ENCODE data around the gene SNRK.
A peak's percentile ranks its signal among the peaks of the same experiment; 100 is the strongest.

SNRK gene

DNA sequence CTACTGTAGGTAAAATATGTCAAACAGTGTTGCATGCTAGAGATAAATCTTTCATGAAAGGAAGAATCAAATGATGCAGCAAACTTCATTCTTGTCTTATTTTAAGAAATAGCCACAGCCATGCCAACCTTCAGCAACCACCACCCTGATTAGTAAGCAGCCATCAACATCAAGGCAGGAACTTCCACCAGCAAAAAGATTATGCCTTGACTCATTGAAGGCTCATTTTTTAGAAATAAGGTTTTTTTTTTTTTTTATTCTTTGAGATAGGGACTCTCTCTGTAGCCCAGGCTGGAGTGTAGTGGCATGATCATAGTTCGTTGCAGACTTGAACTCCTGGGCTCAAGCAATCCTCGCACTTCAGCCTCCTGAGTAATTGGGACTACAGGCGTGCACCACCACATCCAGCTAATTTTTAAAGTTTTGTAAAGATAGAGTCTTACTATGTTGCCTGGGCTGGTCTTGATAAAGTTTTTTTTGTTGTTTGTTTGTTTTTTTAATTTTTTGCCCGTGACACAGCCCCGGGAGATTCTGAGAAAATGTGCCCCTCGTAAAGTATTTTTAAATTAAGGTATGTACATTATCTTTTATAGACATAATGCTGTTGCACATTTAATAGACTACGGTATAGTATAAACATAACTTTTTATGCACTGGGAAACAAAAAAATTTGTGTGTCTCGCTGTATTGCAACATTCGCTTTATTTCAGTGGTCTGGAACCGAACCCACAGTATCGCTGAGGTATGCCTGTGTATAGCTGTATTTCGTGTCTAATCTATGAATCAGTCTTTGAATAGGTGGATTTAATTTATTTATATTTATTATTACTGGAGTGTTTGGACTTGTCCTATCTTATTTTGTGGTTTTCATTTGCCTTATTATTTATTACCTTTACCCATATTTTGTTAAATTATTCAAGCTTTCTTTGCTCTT lies 23.3 kb downstream of the SNRK start:
- no peak for DNase-seq

DNA sequence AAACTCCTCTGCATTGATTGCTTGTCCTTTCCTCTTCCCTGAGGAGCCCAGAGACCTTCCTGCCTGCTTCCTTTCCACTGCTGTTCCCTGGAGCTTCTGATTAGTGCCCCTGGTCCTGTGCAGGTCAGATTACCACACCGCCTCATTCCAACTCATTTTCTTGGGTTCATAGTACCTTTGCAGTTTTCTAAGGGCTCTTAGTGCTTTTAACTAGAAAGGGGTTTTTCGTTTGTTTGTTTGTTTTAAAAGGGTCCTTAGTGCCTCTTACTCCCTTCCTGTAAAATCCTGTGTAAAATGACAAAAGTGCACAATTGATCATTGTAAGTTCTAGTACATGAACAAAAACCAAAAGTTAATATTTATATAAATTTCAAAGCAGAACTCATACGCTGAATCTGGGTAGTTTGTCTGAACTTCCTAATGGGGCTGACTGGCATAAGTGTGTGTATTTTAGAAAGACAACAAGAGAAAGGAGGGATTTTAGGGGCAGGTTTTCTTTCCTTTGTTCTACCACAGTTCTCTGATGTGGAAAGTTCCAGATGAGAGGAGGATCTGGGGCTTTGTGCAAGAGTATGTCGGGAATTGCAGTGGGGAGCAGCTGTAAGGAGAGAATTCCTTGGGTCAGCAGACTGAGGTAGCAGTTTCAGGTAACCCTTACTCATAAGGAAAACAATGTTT lies 30.6 kb downstream of the SNRK start:
- DNase-seq: no peak

DNA sequence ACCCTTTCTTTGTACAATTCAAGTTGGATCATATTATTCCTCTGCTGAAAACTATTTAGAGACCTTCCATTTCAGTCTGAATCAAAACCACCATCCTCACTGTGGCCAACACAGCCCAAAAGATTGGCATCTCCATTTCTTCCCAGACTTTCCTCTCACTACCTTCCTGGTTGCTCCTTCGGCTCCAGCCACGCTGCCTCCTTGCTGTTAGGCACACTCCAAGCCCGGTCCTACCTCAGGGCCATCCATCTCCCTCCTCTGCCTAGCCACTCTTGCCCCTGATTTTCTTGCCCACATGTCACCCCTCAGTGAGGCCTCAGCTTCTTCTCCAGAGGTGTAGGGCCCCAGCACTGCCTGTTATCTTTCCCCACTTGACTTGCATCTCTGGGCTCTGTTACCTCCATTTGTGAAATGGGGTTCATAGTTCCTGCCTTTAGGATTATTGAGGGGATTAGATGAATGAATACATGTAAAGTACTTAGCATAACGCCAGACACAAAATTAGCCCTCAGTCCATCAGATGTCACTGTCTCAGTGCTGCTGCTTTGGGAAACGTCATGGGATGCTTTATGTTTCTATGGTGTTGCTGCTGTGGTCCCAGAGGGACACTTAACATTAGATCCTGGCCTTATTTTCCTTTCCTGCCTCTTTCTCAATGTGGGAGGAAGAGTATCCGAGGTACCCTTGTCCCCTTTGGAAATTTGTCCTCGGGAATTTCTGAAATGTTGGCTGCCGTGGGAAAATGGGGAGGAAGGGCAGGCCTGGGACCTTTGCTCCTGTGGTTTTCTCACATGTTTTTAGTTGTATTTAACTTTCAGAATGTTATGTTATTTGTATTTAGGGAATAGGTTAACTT lies 31.3 kb downstream of the SNRK start:
- DNase-seq: no peak

DNA sequence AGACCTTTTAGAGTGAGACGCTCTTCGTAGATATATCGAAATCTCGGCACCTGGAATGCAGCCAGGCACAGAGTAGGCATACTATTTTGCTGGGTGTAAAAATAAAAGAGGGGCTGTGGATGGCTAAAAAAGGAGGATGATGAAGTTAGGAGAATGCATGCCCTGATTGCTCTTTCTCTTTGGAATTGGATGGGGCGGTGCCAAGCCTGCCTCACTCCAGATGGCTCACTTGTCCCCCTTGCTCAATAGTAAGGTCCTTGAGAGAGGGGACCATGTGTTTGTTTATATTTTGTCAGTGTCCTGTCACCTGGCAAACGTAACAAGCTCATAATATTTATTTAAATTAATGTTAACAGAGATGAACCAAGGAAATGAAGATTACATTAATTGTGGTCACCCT lies 33.0 kb downstream of the SNRK start:
- no peak for DNase-seq

DNA sequence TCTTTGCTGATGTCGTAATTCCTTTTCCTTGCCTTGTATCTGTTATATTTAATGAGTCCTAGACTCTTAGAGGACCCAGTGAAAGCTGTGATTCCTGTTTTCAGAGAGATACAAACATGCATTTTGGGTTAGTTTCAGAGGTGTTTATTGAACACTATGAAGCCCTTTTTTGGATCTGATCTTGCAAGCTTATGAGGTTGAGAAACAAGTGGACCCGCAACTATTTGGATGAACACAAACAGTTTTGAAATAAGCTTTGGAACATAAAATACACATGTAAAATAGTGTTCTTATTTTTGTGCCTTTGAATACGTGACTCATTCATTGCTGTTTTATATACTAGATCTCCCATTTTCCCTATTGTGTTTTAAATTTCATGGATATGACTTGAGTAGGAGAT lies 33.5 kb downstream of the SNRK start:
- DNase-seq: no peak

DNA sequence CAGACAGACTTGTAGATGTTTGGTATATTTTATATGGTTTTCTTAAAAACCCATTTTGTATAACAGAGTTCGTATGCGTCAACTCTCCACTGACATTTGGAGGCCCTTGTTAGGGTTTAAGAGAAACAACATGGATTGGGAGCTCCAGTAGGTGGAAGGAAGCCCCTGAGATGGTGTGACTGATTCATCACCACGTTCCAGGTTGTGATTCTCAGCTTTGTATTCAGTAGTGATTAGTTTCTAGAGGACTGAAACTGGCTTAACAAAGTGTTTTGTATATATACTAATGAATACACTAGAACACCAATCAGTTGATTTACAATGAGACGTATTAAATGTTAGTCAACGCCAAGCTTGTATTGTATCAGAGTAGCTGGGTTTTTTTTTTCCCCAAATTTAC lies 33.9 kb downstream of the SNRK start:
- DNase-seq: no peak

DNA sequence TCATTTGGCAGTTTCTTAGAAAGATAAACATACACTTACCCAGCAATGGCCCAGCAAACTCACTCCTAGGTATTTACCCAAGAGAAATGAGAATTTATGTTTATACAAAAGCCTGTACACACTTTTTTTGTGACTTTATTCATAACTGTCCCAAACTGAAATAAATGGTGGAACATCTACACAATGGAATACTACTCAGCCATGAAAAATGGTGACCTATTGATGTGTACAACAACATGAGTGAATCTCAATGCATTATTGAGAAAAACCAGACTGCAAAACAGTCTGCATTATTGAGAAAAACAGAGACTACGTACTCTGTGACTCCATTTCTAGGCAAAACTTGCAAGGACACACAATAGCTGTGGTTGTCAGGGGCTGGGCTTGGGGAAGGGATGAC lies 37.2 kb downstream of the SNRK start:
- DNase-seq: no peak

DNA sequence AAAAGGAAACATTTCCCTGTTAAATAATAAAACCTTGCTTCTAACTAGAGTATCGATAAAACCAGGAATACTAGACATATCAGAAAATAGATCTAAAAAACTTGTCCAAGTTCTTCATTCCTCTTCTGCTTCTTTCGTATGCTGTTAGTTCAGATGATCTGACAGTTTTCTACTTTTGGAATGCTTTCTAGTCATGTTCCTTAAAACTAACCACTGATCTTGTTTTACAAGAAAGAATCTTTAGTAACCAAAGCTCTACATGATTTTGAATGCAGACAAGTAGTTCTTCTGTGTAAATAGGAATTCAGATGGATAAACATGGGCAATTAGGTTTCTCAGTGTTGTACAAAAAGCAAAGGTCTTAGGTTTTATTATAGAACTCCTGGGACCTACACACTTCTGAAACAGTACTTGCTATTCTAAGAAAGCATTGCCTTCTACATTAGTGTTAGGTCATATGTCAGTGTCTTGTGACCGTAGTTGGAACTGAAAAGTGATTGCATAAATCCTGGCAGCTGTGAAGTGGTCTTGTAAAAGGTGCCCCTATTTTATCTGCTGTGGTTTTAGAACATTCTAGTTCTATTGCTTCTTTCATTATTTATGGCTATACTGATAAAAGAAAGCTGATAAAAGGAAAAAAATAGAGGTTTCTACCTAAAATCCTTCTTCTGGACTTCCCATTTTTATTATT lies 40.7 kb downstream of the SNRK start:
- no peak for DNase-seq

DNA sequence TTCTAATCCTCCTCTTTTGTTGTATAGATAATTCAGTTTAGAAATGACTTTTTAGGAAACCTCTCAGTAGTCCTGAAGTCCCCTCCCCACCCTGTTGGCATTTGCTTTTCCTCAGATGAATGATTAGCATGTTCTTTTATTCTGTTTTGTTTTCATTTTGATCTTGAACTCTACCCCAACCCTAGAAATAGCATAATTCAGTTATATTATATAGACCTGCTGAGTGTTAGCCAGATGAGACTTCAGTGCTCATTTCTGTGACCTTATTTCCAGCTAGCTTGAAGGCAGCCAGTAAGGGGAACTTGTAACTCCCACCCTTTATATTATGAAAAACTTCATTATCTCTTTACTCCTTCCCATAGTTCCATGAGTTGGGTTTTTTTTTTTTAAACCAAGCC lies 41.2 kb downstream of the SNRK start:
- DNase-seq: no peak

DNA sequence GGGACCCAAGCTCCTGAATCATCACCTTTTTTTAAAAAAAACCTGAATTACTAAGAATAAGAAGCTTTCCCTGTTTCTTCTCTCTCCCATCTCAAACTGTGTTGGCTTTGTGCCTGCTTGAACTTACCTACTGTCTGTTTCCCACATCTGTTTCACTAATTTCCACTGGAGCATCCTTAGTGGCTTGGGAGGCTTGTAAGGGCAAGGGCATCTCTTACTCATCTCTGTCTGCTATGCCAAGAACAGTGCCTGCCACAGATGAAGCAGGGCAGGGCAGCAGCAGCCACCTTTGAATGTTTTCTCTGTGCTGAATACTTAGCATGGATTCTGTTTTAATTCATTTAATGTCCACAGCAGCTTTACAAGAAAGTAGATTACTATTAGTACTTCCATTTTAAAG lies 42.3 kb downstream of the SNRK start:
- no peak for DNase-seq

DNA sequence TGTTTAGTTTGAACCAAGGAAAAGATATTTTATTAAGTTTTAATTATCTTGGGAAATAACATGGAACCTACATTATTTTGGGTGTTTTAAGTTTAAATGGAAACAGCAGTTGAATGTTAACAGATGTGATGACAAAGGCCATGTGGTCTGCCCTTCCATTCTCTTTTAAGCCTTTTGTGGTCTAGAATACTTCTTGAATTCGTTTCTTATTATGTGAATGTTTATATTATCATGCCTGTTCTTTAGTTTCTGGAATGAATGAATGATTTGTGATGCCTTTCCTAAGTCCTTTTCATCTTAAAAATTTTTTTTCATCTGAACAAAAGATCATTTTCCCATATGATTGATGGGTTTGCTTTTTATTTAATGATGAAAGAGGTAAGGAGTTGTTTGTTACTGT lies 44.6 kb downstream of the SNRK start:
- DNase-seq: no peak

DNA sequence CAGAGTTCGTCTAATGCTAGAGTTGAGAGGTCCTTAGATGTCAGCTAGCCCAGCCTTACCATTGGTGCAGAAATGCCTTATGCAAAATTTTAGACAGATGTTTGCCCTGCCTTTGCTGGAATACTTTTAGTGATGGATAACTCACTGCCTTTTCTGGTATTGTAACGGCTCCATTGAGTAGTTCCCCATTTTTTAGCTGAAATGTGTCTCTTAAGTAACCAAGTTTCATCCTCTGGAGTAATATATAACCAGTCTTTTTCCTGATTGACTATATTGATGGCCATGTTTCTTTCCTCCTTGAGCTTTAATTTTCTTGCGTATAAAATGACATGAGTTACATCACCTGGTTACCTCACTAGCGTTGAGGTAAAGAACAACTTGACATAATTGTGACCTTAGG lies 45.0 kb downstream of the SNRK start:
- DNase-seq: no peak

DNA sequence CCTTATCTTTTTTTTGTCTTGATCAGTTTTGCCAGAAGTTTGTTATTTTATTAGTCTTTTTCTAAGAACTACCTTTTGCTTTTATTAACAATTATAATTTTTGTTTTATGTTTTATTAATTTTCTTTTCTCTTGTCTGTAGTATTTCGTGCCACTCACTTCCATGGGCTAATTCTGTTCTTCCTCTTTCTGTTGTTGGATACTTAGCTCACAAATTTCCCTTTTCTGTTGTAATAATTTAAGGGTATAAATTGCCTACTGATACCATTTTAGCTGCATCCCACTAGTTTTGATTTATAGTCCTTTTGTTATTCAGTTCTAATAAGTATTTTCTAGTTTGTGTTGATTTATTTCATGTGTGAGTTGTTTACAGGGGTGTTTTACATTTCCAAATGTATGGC lies 48.6 kb downstream of the SNRK start:
- no peak for DNase-seq

DNA sequence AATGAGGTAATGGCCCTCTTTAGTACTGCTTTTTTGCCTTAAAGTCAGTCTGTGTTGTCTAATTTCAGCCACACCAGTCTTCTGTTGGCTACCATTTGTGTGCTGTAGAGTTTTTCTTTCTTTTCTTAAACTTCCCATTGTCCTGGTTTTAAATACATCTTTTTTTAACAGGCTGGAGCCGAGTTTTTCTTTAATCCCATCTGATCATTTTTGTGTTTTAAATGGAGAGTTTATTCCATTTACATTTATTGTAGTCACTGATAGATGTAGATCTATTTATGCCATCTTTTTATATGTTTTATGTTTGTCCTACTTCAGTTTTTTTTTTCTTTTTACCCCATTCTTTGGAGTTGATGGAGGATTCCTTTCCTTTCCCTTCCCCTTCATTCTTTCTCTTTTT lies 49.5 kb downstream of the SNRK start:
- no peak for DNase-seq

DNA sequence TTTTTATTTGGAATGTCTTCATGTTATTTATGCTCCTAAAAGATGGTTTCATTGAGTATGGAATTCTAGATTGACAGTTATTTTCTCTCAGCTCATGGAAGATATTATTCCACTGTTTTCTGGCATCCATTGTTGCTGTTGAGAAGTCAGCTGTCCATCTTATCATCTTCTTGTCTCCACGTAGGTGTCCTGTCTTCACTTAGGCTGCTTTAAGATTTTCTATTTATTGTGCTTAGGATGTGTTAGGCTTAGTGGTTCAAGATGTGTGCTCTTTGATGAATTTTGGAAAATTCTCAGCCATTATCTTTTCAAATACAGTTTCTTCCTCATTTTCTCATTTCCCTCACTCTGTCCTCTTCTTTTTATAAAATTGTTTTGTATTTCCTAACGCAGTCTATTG lies 52.0 kb downstream of the SNRK start:
- no peak for DNase-seq

DNA sequence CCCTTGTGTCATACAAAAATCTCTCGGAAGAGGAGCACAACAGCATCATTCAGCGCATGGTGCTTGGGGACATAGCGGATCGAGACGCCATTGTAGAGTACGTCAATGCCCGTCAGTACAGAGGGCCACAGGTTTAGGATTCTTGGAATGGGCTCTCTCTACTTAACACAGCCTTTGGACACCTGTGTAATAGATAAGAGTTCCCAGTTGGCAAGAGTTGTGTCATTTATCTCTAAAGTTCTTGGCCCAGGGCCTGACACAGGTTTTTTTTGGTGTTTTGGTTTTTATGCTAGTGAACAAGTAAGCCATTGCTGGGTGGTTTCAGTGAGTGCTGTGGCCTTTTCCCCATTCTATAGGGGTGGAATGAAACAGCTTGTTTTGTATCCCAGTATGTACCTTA lies 54.1 kb downstream of the SNRK start:
- no peak for DNase-seq

DNA sequence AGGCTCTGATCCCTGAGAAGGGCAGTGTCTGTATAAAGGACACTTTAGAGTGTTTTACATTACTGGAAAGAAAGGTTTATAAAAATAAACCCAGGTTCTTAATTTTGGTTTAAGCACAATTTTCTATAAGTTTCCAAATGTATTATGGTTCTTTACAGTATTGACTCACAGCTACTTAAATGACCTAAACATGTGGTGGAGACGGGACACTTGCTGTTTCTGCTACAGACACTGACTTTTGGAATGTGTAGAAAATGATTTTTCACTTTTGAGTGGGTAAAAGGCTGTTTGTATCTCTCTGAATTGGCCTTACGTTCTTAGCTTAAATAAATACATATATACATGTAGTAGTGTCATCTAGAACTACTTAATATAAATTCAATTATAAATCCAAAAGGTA lies 55.4 kb downstream of the SNRK start:
- DNase-seq: no peak

DNA sequence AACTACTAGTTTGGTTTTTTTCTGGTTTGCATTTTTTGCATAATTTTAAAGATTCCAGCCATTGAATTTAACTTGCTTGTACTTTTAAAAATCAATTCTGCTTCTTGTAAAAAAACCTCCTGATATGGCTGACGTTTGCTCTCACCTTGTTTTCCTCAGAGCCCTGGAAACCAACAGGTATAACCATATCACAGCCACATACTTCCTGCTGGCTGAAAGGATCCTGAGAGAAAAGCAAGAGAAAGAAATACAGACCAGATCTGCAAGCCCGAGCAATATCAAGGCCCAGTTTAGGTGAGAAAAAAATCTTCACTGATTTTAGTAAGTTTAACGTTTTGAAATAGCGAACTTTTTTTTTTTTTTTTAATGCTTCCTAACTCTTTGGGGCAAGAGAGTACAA lies 56.8 kb downstream of the SNRK start:
- peak; percentile 38 for DNase-seq

DNA sequence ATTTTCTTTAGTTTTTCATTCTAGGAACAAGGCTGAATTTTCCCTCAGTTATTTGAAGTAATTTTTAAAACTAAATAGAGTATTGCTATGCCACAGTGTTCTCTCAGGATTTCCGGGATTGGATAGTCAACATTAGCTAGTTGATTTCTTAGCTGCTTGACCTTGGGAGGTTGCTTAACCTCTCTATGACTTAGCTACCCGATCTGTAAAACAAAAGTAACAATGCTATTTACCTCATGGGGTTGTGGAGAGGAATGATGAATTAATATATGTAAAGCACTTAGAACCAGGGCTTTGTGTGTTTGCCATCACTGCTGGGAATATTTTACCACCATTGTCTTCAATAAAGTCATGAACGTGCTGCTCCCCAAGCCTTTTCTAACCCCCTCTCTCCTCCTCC lies 57.5 kb downstream of the SNRK start:
- no peak for DNase-seq

DNA sequence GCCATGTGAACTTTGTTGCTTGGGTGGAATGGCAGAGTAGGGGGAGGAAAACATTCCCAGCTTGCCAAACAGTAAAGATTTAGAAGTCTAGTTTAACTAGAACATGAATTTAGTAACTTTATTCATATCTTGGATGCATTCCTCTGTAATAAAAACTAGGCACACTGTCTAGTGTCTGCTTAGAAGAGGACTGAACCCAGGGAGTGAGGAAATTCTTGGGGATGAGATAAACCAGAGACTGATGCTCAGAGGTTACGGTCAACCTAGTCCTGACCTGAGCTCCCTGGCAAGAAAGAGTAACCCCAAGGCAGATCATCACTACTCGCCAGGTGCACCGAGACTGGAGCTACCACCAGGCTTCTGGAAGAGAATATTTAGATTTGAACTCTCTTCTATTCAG lies 58.2 kb downstream of the SNRK start:
- no peak for DNase-seq

DNA sequence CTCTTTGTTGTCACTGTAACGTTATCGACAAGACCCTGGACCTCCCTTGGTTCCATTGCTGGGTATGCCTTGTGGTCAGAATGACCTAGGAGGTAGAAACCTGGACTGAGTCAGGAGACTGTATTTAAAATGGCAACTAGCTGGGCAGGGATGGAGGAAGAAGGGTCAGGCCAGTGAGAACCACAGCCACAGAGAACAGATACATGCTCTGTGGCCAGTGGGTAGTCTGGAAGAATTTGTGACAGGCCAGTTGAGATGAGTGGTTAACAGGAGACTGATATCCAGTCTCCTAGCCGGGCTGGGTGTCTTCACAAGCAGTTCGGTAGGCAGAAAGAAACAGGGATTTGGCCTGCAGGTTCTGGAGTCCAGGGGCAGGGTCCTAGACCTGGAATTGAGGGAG lies 58.9 kb downstream of the SNRK start:
- DNase-seq: no peak

DNA sequence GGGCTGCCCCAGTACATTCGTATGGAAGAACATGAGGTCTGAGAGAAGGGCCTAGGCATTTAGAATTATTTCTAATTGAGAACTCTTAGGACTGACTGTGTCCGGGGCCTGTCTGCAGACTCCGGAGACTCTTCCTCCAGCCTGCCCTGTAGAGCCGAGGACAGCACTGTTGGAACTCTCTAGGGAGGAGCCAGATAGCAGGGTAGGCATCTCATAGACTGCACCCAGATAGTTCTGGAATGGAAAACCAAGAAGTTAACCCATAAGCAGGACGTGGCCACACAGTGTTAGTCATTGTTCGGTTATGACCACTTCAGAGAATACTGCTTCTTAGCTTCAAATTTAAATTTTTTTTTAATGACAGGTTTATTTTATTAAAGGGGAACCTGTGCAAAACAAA lies 59.5 kb downstream of the SNRK start:
- DNase-seq: no peak

Data from CD4-positive, alpha-beta T cell treated with Interleukin-12 subunit alpha and Interleukin-12 subunit beta, for 1 hour (primary cell).